Measurements from ENCODE around the gene GINS2. TPM values are rescaled to one million over a fixed set of nuclear protein-coding genes. Genes with fewer than 3 reads are reported as not detected.

GINS2 gene
- total and polyA plus RNA-seq, 12 donors = 0.20 to 2.8 (median 0.72) TPM

- no peak for ATAC-seq
- no peak for DNase-seq
- Histone ChIP-seq H3K27me3 (no peaks in the 10 kb centered on the region), H3K36me3 (peaks cover 0 to 34% (median 0%) of the 10 kb centered on the region in 9 donors), H3K4me1 (peaks cover 10 to 31% (median 22%) of the 10 kb centered on the region in 9 donors), H3K27ac (no peak overlapping the region), H3K9me3 (no peaks in the 10 kb centered on the region), H3K4me3 (no peak overlapping the region)
- TF ChIP-seq, protein P1, sequence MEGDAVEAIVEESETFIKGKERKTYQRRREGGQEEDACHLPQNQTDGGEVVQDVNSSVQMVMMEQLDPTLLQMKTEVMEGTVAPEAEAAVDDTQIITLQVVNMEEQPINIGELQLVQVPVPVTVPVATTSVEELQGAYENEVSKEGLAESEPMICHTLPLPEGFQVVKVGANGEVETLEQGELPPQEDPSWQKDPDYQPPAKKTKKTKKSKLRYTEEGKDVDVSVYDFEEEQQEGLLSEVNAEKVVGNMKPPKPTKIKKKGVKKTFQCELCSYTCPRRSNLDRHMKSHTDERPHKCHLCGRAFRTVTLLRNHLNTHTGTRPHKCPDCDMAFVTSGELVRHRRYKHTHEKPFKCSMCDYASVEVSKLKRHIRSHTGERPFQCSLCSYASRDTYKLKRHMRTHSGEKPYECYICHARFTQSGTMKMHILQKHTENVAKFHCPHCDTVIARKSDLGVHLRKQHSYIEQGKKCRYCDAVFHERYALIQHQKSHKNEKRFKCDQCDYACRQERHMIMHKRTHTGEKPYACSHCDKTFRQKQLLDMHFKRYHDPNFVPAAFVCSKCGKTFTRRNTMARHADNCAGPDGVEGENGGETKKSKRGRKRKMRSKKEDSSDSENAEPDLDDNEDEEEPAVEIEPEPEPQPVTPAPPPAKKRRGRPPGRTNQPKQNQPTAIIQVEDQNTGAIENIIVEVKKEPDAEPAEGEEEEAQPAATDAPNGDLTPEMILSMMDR (IDR thresholded peaks at IDR 0.05) = no peak
- WGBS, 2 donors = 97 to 98% methylated on average over 15 of the region's 15 CpGs
- intact Hi-C loops (cut with DNase I) = no loop called here
Measured at GRCh38 chr16:85646976-85647375, 41.8 kb downstream of the GINS2 start.

DNA sequence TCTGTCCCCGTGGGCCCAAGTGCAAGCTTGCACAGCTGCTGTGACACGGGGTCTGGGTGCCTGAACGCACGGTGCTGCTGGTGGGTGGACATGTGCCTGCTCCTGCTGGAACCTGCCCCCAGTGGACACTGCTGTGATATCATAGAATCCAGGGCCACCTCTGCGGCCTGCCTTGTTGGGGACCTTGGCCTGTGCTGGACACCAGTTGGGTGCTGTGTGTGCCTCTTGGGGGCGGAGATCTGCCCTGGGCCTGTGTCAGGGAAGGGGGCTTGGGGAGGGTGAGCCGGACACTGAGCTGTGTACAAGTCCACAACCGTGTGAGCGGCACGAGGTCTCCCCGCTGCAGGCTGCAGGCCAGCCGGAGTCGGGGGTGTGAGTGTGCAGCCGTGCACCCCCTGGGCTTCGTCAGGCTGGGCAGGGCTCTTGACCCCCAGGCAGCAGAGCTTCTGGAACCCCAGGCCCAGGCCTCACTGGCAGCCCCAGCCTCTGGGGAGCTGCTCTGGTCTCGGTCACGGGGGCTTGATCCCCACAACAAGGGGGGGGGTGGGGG, 42.3 kb downstream of the GINS2 start:
- TF ChIP-seq, protein P1 (IDR thresholded peaks at IDR 0.05) = no peak
- no peak overlapping the region for H3K4me3 ChIP-seq
- no peaks in the 10 kb centered on the region for H3K27me3 ChIP-seq
- H3K9me3 ChIP-seq = no peaks in the 10 kb centered on the region
- WGBS, 2 donors = 89 to 91% methylated on average over 17 of the region's 17 CpGs
- no peak for DNase-seq
- H3K4me1 ChIP-seq = peaks cover 7 to 31% (median 22%) of the 10 kb centered on the region in 9 donors
- ATAC-seq = no peak
- no peak overlapping the region for H3K27ac ChIP-seq
- H3K36me3 ChIP-seq = peaks cover 0 to 34% (median 0%) of the 10 kb centered on the region in 9 donors
- intact Hi-C loops (cut with DNase I) = no loop called here

GRCh38 chr16:85645021-85645589, 43.6 kb downstream of the GINS2 start:
- 87 to 90% methylated on average over 19 of the region's 19 CpGs for WGBS, 2 donors
- peaks cover 3 to 32% (median 22%) of the 10 kb centered on the region in 9 donors for H3K4me1 ChIP-seq
- peaks cover 0 to 28% (median 0%) of the 10 kb centered on the region in 9 donors for H3K36me3 ChIP-seq
- H3K27ac ChIP-seq = no peak overlapping the region
- intact Hi-C loops (cut with DNase I) = no loop called here
- no peaks in the 10 kb centered on the region for H3K27me3 ChIP-seq
- H3K9me3 ChIP-seq = no peaks in the 10 kb centered on the region
- H3K4me3 ChIP-seq = no peak overlapping the region
- ATAC-seq (no peak), DNase-seq (no peak)
- TF ChIP-seq, protein P1 (IDR thresholded peaks at IDR 0.05) = no peak

- ATAC-seq = no peak
- peaks cover 3 to 38% (median 27%) of the 10 kb centered on the region in 9 donors for H3K4me1 ChIP-seq
- TF ChIP-seq, protein P1 (IDR thresholded peaks at IDR 0.05) = no peak
Measured at GRCh38 chr16:85644093-85644712, 44.6 kb downstream of the GINS2 start.

More at GRCh38 chr16:85644093-85644712, 44.6 kb downstream of the GINS2 start:
- Histone ChIP-seq H3K9me3 (no peaks in the 10 kb centered on the region), H3K27me3 (no peaks in the 10 kb centered on the region), H3K27ac (no peak overlapping the region), H3K4me3 (no peak overlapping the region), H3K36me3 (peaks cover 0 to 19% (median 0%) of the 10 kb centered on the region in 9 donors)
- DNase-seq = no peak
- 95 to 96% methylated on average over 21 of the region's 21 CpGs for WGBS, 2 donors
- intact Hi-C loops (cut with DNase I) = no loop called here
